ENCODE measurements around the gene ABCA13.

DNA sequence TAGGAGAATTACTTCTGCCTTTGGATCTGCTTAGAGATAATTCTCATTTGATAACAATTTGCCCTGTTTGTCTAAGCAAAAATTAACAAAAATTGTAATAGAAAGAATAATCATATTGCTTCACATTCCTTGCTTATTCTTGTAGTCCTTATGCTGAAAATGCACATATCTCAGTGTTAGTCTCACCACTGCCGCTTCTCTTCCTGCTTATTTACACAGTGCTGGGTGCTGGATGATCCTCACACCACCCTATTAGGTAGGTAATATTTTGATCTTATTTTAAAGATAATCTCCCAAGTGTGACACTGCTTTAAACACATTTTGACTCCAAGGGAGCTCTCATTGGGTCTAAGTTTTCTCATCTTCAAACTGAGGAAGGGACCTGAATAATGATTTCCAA, 46.0 kb downstream of the ABCA13 start:
- TF ChIP-seq POLR2AphosphoS5 (IDR thresholded peaks at IDR 0.05; ENCODE audit: low read depth, low read length) (no peak), TAF1 (IDR thresholded peaks at IDR 0.05; ENCODE audit: borderline replicate concordance, insufficient read depth, low read length) (no peak), SIN3A (IDR thresholded peaks at IDR 0.05; ENCODE audit: borderline replicate concordance, insufficient read depth, low read length) (no peak)
- TF ChIP-seq, protein P1, sequence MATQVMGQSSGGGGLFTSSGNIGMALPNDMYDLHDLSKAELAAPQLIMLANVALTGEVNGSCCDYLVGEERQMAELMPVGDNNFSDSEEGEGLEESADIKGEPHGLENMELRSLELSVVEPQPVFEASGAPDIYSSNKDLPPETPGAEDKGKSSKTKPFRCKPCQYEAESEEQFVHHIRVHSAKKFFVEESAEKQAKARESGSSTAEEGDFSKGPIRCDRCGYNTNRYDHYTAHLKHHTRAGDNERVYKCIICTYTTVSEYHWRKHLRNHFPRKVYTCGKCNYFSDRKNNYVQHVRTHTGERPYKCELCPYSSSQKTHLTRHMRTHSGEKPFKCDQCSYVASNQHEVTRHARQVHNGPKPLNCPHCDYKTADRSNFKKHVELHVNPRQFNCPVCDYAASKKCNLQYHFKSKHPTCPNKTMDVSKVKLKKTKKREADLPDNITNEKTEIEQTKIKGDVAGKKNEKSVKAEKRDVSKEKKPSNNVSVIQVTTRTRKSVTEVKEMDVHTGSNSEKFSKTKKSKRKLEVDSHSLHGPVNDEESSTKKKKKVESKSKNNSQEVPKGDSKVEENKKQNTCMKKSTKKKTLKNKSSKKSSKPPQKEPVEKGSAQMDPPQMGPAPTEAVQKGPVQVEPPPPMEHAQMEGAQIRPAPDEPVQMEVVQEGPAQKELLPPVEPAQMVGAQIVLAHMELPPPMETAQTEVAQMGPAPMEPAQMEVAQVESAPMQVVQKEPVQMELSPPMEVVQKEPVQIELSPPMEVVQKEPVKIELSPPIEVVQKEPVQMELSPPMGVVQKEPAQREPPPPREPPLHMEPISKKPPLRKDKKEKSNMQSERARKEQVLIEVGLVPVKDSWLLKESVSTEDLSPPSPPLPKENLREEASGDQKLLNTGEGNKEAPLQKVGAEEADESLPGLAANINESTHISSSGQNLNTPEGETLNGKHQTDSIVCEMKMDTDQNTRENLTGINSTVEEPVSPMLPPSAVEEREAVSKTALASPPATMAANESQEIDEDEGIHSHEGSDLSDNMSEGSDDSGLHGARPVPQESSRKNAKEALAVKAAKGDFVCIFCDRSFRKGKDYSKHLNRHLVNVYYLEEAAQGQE (IDR thresholded peaks at IDR 0.05; ENCODE audit: insufficient read depth in 1 of 2, low read depth in 2 of 2, low read length in 2 of 2): no peak
